Left ventricle myocardium superior (tissue), 1 donor: ENCODE data around the gene WDFY3. TPM values are rescaled to one million over a fixed set of nuclear protein-coding genes. Genes with fewer than 3 reads are reported as not detected.

ENCODE experiments used
- ATAC-seq: fragments of 200-7000 bp; cut with Tn5 transposase; one replicate; pipeline ENCODE4 v1.9.1; 2020; ENCODE audit warnings: mild to moderate bottlenecking, moderate library complexity
- DNase-seq: peaks from one replicate; pipeline ENCODE4 v3.0.0-alpha.2; 2020
- intact Hi-C: fragments of 100-400 bp; cut with micrococcal nuclease; formaldehyde crosslinking; loops from one replicate; pipeline ENCODE4 v1.11.0; 2022
- total RNA-seq: library from RNA; stranded (reverse); fragmentation: NEBNext Ultra II Directional; extraction: Animal tissue kit (Norgen Biotek cat#: 25700); gene quantifications from one replicate; pipeline ENCODE4 v1.2.1, GENCODE V29; 2021
- donor health status: DM: no; HTN: yes; CAD: no; lungs with severe emphysema.

The WDFY3 gene
- total RNA-seq, 1 donor from 2014 or later = 43.8 TPM

DNA sequence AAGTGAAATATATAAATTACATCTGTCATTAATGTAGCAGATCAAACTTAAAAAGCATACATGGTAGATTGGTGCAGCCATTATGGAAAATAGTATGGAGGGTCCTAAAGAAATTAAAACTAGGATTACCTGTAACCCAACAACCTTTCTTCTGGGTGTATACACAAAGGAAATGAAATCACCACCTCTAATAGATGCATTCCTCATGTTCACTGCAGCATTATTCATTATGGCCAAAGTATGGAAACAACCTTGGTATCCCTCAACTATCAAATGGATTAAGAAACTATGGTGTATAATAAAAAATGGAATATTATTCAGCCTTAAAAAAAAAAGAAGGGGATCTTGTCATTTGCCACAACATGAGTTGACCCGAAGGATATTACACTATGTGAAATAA, 13.7 kb downstream of the WDFY3 start:
- DNase-seq (no peak), ATAC-seq (no peak)
- intact Hi-C loops = no loop called here

DNA sequence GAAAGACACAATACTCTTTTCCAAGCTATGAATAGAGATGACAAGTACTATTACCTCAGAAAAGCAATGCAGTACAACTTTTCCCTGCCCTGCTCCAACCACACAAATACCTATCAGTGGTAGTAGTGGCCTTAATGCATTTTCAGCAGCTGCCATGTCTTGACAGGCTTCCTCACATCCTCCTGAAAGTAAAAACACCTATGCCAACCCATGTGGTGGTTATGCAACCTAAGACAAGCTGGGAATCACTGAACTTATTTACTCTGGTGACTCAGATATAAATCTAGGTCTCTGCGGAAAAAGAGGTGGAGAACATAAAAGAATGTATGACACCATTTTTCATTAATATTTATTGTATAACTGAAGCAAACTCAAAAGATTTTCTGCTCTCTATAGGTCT, 14.5 kb downstream of the WDFY3 start:
- DNase-seq (no peak), ATAC-seq (no peak)
- intact Hi-C loops = no loop called here

DNA sequence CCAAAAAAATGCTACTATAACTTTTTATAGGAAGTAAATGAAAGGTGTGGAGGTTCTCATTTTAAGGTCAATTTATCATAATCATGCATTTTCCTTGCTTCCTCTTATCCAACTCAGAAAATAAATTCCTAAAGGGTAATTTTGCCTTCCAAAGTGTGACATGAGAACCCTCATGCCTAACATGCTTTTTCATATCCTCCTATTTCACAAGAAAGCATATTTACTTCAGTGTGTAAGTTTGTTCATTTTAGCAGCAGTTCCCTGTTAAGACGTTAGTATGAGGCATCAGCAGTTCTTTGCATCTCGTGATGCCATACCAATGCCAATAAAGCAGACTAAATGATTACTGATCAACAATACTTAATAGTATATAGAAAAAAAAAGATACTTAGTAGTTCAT, 18.4 kb downstream of the WDFY3 start:
- ATAC-seq (no peak), DNase-seq (no peak)
- intact Hi-C loops = no loop called here

DNA sequence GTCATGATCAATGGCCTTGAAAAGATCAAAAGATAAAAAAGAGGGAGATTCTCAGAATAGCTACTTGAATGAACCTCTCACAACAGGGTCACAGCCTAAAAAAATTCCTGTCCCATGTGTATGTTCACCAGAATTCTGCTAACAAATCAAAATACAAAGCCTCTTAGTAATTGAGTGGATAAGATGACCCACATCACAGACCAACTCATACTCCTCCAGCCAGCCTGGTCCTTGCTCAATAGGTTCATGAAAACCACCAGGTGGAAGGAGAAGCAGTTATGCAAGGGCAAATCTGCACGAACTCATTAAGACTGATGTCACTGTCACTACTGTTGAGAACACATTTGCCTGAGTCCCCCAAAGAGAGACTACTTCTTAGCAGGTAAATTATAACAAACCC, 21.5 kb downstream of the WDFY3 start:
- intact Hi-C loops = no loop called here
- DNase-seq (no peak), ATAC-seq (peak; percentile 42)

DNA sequence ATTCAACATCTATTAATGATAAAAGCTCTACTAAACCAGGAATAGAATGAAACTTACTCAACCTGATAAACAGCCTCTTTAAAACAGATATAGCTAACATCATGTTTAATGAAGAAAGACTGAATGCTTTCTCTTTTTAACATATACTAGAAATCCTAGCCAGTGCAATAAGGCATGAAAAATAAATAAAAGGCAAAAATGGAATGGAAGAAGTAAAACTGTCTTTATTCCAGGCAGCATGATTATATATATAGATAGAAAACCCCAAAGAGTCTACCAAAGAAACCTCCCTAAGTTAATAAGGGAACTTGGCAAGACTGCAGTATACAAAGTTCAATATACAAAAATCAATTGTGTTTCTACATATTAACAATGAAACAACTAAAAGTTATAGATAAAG, 25.5 kb downstream of the WDFY3 start:
- intact Hi-C loops = no loop called here
- ATAC-seq = no peak
- no peak for DNase-seq

DNA sequence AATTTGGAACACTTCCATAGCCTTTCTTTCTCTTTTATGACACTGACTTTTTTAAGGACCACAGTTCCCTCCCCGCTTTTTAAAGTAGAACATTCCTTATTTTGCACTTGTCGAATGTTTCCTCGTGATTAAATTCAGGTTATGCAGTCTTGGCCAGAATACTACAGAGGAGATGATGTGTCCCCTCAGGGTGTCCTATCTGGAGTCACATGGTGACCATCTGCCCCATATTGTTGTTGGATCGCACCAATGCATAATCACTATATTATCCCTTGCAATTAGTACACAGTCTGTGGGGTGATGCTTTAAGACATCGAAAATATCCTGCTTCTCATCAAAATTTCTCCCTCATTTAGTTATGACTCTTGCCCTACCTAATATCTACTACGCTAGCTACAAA, 27.4 kb downstream of the WDFY3 start:
- ATAC-seq (peak; percentile 20), DNase-seq (no peak)
- intact Hi-C loops = no loop called here

DNA sequence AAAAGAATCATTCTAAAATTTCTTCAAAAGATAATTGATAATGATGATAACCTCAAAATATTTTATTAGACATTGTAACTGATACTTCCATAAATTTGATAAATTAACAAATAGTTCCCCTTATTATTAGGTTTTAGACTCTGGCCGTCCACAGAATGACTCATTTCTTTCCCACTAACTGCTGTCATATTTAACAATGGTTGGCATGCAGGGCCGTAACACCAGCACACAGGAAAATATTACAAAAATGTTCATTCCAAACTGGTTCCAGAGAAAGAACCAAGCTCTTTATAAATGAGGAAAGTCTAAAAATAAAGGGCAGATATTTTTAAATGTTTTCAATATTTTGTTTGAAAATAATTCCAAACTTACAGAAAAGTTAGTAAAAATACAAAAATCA, 28.2 kb downstream of the WDFY3 start:
- ATAC-seq (peak; percentile 72), DNase-seq (no peak)
- intact Hi-C loops = no loop called here

DNA sequence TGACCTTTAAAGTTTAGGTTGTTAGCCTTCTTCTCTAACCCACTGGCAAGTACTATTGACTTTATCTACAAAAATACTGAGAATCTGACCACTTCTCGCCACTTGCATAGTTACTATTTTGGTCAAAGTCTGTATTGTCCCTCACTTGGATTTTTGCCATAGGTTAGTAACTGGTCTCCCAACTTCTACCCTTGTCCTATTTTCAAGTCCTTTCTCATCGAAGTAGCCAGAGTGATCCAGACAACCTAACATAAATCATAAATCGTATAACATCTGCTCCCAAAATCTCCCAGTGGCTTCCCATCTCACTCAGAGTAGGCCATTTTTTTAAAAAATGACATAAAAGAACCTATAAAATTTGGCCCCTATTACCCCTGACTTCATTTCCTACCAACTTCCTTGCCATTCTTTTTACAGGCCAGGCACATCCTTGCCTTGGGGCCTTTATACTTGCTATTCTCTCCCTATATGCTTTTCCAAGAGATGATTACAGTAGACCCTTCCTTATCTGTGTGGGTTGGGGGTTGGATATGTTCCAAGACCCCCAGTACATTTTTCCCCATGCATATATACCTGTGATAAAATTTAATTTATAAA, 29.0 kb downstream of the WDFY3 start:
- peak; percentile 40 for ATAC-seq
- DNase-seq = no peak
- intact Hi-C loops = no loop called here

DNA sequence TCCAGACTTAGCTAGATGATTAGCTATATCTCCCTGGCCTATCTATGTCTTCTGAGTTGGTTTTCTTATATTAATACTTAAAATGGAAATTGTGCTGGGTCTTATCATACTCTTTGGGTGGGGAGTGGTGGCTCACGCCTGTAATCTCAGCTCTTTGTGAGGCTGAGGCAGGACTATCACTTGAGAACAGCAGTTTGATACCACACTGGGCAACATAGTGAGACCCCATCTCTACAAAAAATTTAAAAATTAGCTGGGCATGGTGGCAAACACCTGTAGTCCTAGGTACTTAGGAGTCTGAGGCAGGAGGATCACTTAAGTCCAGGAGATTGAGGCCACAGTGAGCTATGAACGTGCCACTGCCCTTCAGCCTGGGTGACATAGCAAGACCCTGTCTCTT, 30.4 kb downstream of the WDFY3 start:
- DNase-seq (no peak), ATAC-seq (no peak)
- intact Hi-C loops = no loop called here

DNA sequence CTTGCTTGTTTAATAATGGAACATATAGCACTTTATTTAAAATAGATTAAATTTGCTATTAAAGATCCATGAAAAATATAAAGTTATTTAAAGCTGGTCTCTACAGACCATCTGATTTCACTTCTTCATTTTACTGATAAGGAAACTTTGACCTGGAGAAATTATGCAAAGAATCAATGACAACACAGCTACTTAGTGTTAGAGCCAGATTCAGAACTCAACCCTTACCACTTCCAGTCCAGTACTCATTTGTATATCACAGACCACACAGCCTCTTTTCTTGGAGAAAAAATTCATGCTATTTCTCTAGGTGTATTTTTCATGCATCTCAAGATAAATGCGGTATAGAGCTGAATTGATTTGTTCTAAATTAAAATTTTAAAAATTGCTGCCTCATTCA, 34.0 kb downstream of the WDFY3 start:
- ATAC-seq = no peak

DNA sequence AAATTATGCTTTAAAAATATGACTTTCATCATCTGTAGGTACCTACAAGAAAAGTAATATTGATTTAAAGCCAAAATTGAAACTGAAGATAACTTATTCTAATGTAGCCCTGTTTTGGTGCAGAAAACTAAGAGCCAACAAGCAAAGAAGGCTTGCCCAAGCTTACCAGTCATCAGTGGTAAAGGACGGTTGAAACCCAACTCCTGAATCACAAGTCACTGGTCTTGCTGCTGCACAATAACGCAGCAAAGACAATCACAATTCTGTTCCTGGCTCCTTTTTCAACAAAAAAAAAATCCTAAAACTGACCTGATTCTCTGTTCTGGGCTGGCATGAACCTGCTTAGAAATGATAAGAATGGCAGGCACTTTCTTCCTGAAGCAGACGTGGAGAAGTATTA, 34.5 kb downstream of the WDFY3 start:
- intact Hi-C loops = no loop called here
- ATAC-seq = no peak

More for the DNA sequence above, 34.0 kb downstream of the WDFY3 start:
- intact Hi-C loops = no loop called here
- no peak for DNase-seq

DNA sequence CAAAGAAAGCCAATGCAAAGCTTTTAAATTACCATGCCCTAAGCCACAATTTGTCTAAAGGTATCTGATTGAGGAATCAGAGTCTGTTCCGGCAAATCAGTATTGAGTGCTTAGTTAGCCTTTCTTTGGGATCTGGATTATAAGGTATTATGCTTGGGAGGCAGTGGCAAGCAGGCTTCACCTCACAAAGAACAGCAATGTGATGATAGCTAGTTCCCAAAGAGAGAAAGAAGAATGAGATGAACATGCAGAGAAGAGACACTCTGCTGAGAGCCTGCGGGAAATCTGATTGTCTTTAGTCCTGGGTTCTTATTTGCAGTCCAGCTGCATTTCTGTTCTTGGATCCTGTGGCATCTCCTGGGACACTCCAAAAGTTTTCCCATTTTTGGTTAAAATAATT, 35.2 kb downstream of the WDFY3 start:
- DNase-seq (no peak), ATAC-seq (no peak)
- intact Hi-C loops = no loop called here

More for the DNA sequence above, 34.5 kb downstream of the WDFY3 start:
- no peak for DNase-seq

DNA sequence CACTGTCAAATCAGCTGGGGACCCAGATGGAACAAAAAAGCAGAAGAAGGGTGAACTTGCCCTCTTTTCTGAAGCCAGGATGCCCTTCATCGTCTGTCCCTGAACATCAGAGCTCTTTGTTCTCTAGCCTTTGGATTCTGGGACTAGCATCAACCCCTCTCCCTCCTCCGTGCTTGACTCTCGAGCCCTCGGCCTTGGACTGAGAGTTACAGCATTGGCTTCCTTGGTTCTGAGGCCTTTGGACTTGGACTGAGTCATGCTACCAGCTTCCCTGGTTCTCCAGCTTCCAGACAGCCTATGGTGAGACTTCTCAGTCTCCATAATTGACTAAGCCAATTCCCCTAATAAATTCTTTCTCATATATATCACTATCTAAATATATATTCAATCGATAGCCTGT, 38.4 kb downstream of the WDFY3 start:
- no peak for DNase-seq
- intact Hi-C loops = no loop called here
- ATAC-seq = no peak

DNA sequence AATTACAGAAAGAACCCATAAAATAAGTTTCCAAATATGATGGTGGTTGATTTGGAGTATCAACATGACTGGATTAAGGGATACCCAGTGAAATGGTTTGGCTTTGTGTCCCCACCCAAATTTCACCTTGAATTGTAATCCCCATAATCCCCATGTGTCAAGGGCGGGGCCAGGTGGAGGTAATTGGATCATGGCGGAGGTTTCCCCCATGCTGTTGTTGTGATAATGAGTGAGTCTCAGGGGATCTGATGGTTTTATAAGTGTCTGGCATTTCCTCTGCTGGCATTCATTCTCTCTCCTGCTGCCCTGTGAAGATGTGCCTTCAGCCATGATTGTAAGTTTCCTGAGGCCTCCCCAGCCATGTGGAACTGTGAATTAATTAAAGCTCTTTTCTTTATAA, 39.1 kb downstream of the WDFY3 start:
- intact Hi-C loops = no loop called here
- no peak for DNase-seq
- no peak for ATAC-seq

DNA sequence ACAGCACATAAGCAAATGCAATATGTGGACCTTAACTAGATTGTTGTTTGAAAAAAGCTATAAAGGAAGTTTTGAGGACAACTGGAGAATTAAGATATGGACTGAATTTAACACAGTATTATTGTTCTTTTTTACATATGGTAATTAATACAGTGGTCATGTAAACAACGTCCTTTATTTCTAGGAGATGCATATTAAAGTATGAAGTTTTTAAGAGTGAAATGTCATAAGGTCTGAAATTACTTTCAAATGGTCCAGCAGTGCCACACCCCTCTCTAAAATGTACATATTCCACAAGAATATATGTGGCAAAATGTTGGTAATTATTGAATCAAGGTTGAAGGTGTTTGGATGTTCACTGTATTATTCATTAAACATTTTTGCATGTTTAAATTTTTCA, 40.9 kb downstream of the WDFY3 start:
- ATAC-seq = no peak
- no peak for DNase-seq
- intact Hi-C loops = no loop called here

DNA sequence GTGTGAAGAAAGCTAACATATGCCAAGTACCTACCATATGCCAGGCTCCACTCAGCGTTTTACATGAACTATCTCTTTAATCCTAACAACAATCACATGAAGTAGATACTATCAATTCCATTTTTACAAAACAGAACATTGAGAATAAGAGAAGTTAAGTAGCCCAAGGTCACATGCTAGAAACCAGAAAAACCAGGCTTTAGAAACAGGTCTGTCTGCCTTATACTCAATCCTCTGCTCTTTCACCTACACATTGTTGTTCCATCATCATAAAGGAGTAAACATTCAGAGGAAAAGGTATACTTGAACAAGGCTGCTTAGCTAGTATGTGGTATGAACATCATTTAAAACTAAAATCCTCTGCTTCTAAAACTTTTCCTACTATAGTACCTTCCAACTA, 42.1 kb downstream of the WDFY3 start:
- DNase-seq (no peak), ATAC-seq (no peak)
- intact Hi-C loops = no loop called here

DNA sequence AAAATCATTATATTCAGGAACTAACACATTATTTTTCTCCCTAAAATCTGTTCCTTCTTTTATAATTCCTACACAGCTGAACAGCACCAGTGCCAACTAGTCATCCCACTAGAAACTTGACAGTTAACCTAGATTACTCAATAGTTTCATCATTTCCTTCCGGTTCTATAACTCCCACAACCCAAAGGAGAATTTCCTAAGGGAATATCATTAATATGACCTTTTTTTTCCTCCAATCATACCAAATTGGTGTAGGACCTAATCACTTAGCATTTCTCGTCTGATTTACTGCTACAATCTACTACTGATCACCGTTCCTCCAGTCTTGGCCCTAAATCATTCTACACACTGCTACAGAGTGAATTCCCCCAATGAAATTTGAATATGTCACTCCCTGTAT, 45.9 kb downstream of the WDFY3 start:
- ATAC-seq = peak; percentile 65
- DNase-seq = no peak
- intact Hi-C loops = no loop called here

DNA sequence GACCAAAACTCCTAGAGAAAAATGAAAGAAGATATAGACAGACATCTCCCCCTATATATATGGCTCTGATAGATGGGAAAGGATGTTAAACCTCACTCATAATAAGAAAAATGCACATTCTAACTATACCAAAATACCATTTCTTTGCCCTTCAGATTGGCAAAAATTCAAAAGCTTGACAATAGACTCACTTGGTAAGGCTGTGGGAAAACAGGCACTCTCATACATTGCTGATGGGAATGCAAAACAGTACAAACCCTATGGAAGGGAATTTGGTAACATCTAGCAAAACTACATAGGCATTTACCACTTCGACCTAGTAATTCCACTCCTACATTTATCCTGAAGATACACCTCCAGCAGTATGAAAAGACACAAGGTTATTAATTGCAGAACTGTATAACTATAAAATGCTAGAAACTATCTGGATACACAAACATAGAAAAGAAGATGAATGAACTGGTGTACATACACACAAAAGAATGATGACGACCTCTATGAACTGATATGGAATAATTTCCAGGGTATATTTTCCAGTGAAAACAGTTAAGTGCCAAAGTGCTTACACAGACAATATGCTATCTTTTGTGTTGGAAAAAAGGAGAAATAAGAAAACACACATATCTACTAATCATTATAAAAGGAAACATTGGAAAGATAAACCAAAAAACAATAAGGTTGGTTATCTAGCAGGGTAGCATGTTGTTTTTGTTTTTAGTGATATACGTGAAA, 48.5 kb downstream of the WDFY3 start:
- DNase-seq = no peak
- ATAC-seq = no peak

DNA sequence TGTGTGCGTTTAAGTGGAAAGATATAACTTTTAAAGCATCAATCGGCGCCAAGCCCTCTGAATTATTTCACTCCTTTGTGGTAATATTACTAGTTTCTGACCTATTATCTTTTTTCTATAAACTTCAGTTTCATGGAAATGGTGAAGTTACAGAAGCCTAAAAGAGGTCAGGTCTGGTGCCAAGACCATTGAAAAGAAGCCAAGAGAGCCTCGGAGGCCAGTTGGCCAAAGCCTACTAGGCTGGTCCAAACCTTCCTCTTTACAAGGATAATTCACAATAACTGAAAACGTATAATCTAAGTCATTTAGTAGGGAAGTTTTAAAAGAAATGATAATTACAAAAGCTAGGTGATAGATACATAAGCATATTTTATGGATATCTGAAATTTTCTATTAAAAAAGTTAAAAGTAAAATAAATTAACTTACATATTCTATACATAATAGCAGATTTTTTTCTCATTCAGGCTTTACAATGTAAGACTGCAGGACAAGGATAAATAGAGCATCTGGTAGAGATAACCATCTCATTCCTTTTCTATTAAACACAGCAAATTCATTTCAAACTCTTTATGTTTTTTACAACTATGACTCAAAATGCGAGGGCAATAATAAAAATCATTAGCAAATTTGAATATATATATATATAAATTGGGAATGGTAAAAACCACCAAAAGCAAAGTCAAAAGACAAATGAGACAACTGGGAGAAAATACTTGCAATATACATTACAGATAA, 49.2 kb downstream of the WDFY3 start:
- ATAC-seq (no peak), DNase-seq (no peak)
- intact Hi-C loops = no loop called here

More for the DNA sequence above, 48.5 kb downstream of the WDFY3 start:
- intact Hi-C loops = no loop called here

DNA sequence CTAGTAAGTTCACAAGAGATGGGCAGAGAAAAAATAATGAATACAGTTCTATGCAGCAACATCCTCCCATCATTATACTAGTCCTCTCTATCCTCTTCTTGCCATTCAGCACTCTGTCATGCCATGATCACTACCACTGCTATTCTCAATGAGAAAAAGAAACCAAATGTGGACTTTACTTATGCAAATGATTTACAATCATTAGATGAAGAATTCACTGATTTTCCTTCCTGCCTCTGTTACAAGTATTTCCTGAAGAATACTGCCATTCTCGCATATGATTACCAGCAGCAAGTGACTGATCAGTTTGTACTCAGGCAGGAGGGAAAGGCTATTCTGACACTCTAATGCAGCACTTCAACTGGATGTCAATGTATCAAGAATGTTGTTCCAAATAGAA, 50.3 kb downstream of the WDFY3 start:
- ATAC-seq = peak; percentile 25
- intact Hi-C loops = no loop called here
- no peak for DNase-seq

DNA sequence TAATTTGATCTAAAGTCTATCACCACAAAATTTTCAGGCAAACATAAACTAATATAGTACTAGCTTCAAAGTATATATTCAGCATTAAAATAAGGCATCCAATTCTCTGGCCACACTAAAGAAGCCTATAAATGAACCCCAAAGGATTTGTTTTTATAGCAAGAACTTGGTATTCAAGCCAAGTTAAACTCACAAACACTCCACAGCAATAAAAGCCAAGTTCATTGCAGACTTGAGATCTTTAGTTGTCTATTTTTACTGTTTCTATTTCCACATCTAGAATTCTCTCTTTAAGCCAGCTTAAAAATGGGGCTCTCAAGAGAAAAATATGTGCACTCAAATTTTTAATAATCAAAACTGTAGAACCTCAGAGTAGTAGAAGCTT, 51.1 kb downstream of the WDFY3 start:
- ATAC-seq (peak; percentile 17), DNase-seq (no peak)
- intact Hi-C loops = no loop called here
